ENCODE measurements around the gene OR2V1. TPM values are rescaled to one million over a fixed set of nuclear protein-coding genes. Genes with fewer than 3 reads are reported as not detected.
"Not testable (repeated sequence)": the region's sequence is repeated elsewhere in the genome, so short reads cannot be mapped to it uniquely, and the experiment has no call there.

The OR2V1 gene
- total RNA-seq, 1 experiment from 2014 or later, result not detected

DNA sequence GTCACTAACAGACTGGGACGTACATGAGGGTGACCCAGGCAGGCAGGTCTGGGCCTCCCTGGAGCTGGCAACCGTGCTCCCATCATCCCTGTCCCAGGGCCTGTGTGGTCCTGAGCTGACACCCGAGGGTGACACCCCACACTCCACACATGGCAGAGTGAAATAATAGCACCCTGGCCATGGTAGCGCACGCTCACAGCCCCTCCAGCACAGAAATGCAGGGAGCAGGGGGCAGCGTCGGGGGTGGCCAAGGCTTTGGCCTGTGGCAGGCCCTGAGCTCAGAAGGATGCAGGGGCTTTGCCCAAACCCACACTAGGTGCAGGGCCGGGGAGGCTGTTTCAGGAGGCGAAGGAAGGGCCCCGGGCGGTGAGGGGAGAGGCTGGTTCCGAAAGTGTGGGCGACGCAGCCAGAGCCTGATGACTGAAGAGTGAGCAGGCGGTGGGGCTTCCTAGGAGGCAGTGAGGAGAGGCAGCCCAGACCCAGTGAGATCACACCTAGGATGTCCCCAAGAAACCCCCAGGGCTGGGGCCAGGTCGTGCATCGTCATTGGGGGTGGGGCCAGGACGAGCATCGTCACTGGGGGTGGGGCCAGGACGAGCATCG is 29.3 kb upstream of the OR2V1 start:
- peak; percentile 74 for DNase-seq (ENCODE audit: low spot score)

DNA sequence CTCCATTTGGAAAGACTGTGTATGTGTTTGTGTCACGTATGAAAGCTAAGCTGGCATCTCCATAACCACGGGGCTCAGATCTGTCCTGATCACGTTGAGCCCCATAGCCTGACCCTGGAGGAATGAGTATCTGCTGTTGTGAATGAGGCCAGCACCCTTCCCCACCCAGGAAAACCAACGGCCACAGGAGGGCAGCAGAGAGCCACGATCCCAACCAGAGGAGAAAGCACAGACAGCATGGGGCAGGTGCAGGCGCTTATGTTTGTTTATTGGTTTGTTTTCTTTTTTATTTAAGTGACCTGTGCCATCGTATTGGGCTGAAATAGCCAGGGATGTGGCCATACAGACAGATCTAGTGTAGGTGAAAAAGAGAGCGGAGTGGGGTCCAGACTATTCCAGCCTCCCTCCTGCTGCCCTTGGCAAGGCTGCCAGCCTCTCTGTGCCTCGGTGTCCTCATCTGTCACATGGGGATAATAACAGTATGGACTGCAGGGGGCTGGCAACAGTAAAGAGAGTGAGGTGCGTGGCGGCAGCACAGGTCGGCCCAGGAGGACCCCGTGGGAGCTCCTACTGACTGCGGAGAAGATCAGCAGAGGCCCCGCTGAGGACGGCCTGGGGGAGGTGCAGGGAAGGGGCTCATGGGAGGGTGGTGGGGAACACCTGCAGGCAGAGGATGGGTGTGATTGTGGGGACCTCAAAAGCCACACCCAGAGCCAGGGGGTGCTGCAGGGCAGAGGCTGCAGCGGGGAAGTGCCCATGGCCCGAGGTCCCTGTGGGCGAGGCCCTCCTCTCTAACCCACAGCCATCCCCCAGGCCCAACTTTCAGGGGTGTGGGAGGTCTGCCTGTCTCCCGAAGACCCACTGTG is 28.6 kb upstream of the OR2V1 start:
- peak; percentile 87 for DNase-seq (ENCODE audit: low spot score)

DNA sequence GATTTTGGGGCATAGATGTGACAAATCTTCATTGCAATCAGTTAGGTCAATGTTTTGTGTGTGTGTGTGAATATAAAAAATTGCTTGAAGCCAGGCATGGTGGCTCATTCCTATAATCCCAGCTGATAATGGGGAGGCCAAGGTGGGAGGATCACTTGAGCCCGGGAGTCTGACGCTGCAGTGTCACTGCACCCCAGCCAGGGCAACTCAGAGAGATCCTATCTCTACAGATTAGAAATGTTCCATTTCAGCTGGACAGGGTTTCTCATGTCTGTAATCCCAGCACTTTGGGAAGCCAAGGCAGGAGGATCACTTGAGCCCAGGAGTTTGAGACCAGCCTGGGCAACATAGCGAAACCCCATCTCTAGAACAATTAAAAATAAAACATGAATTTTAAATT is 27.9 kb upstream of the OR2V1 start:
- DNase-seq (ENCODE audit: low spot score), result no peak

DNA sequence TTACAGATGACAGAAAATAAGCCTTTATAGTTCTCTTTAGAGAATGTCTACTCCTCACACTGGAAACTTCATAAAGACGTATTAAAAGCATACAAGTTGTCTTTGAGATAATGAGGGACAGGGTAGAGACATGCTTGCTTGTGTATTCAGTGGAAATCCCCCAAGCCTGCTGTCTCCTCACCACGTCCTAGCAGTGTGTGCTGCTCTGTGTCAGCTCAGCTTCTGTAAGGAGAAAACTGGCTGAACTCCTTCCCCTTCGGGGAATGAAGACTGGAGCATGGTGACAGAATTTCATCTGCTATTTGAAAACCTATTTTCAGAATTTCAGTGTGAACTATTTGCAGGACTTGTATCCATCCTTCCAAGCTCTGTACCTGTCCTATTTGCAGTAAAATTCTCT is 25.8 kb upstream of the OR2V1 start:
- no peak for DNase-seq (ENCODE audit: low spot score)

DNA sequence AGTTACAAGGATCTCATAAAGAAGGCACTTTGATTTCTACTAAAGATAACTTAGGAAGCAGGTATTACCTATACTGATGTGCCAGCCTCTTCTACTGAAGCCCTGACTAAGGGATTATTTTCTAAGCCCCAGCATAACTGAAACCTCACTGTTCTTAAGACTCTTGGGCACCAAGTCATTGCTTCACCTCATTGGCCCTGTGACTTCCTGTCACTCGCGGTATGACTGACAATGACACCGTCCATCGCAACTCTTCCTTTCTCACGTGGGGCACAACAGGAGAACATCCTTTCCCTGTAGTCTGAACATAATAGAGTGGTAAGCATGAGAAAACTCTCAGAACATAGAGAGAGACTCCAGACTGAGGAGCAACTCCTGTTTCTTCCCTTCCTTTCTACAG is 22.8 kb upstream of the OR2V1 start:
- DNase-seq (ENCODE audit: low spot score), result no peak

DNA sequence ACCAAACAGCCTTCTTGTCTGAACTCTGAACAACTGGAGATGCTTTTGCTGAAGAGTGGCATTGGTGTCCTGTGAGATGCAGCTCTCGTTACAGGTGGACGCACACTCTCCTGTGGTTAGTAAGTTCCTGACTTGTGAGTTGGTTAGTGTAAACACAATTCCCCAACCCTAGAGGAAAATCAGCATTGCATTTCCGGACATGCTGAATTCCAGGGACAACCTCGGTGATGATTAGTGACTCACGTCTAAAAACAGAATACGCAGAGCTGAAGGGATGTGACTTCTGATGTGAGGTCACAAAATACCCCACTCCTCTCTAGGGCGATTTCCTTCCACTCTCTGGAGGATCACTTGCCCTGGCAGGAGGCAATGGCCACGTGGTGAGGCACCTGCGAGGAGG is 21.4 kb upstream of the OR2V1 start:
- peak; percentile 83 for DNase-seq (ENCODE audit: low spot score)

DNA sequence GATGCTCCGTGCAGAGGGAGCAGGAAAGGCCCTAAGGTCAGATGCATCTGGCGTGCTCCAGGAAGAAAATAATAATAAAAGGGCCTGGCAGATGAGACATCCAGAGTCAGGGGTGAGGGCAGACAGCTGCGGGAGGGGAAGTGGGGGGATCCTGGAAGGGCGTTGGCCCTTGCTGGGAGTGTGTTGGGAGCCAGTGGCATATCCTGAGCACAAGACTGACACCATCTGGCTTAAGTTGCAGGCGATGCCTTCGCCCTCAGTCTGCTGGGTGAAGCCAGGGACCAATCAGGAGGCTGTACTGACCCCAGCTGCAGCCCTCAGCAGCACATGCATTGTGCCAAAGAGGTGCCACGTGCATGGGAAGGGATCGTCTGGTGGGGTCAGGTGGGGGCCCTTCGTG is 20.2 kb upstream of the OR2V1 start:
- no peak for DNase-seq (ENCODE audit: low spot score)

DNA sequence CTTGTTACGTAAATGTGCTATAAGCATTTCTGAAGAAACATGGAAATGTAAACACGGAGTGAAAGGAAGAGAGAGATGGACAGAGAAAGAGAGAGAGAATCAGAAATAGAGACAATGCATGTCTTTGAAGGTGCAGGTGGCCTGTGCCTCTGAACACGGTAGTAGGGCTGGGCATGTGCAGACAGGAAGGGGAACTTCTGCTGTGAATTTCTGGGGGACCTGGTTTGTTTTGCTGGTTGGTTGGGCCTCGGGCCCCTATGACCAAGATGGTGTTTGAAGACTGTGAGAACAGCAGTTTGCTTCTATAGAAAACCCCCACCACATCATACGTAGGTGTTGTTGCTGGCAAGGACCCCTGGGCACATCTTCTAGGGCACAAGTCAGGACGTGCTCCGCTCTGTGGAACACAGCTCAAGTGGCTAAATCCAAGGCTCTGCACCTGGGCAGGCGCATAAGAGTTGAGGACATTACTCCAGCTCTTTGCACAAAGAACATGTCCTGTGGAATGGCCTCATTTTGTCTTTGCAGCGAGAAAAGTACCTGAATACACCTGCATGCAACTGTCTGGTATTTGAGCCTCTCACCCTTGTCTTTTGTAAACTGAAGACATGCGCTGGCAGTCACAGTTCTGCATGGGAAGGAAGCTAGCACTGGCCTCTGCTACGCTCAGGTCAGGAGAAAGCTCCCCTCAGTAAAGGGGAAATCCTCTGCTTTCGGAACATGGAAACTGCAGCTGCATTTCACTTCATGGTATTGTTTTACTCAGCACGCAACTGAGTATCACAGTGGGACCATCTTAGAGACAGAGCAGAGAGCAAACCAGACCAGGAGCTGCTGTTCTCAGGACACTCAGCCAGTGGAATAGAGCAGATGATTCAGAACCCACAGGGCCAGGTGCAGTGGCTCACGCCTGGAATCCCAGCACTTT is 19.1 kb upstream of the OR2V1 start:
- no peak for DNase-seq (ENCODE audit: low spot score)

DNA sequence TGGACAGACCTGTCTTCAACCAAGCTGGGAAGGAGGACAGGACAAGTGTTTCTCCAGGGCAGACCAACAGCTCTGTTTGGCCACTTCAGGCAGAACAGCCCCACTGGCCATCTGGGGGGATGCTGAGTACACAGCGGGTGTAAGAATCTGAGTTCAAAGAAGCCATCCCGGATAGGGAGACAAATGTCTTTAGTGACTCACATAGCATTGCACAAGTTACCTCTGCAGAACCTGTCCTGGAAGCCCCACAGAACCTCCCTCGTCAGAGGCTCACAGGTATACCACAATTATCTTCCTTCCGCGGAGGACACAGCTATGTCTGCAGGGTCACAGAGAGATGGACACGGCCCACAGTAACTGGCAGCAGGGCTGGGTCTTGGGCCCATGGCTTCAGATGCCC is 18.4 kb upstream of the OR2V1 start:
- no peak for DNase-seq (ENCODE audit: low spot score)

DNA sequence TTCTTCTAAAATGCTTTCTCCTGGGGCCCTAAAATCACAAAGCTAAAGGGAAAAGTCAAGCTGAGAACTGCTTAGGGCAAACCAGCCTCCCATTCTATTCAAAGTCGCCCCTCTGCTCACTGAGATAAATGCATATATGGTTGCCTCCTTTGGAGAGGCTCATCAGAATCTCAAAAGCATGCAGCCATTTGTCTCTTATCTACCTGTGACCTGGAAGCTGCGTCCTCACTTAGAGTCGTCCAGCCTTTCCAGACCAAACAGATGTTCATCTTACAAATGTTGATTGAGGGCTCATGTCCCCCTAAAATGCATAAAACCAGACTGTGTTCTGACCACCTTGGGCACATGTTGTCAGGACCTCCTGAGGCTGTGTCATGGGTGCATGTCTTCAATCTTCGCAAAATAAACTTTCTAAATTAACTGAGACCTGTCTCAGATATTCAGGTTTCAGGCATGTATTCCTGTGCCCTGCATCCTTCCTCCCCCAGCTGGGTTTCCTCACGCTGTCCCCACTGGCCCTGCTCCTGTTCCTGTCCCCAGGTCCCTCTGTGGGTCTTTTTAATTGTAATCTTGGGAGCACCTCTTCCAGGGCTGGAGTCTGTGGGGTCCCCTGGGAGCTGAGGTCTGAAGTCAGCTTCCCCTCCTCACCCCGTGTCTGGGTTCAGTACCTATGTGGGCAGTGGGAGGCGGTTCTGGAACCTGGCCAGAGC is 16.1 kb upstream of the OR2V1 start, which contains the start of gene OR2V2:
TSS of gene OR2V2 (plus strand) at position 660 of the 710 bp plus-strand sequence. CDS start 7,357 bp downstream, outside the sequence.
- DNase-seq (ENCODE audit: low spot score), result not testable (repeated sequence)

DNA sequence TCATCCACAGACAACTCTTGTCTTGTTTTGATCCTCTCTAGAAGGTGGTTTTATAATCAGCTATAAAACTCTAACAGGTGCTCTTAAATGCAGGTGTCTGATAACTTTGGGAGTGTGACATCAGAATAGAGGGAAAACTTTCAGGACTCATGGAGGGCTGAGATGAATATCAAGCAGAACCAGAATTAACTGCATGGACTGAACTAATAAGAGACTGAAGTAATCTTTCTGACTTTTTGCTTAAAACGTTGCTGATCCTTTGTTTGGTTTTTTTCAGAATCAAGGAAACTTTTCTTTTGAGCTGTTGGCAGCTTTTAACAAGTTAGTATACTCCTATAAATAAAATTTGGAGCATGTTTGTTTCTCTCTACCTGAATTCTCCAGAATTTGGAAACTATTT is 14.2 kb upstream of the OR2V1 start:
- DNase-seq (ENCODE audit: low spot score), result no peak

DNA sequence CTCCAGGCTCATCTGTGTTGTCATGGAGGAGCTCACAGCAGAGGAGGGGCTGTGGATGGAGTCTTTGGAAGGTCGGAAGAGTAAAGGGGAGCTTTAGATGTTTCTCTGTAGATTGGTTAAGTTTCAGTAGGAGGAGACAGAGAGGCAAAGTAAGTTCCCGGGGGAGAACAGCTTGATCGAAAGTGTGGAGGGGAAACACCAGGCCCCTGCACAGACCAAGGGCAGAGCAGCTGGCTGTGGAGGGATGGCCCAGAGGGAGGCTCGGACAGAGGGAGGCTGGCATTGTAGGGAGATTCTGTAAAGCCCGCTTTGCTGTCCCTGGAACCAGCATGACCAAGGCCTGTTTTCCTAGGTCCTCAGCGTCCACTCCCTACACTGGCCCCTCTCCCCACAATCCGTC is 11.1 kb upstream of the OR2V1 start:
- no peak for DNase-seq (ENCODE audit: low spot score)

DNA sequence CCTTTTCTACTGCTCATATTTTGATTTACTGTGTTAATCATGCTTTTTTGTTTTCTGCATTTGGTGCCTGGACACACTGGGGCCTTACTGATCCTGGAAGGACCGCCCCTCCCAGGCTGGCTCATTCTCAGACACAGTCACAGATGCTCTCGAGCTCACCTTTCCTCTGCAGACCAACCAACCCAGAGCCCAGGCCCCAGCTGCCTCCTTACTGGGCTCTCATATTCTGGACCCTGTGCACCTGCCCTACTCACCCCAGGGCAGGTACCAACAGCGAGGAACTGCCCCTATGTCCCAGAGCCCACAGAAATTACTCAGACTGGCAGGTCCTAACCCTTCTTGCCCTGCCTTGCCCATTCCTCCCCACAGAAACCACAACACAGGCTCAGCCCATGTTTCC is 9.8 kb upstream of the OR2V1 start:
- DNase-seq (ENCODE audit: low spot score), result no peak

DNA sequence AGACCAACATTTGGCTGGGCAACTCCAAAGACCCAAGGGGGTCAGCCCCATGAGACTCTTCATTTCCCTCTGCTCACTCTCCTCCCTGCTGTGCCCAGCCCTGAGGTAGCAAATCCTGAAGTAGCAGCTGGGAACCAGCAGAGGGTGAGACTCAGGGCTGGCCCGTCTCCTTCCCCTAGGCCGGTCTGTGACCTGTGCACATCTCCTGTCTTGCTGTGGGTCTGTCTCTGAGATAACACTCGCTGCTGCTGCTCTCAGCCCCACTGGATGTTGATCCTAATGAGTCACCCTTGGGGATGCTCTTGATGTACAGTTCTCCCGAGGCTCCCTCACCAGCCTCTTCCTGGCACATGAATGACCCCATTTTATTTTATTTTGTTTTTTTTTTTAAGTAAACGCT is 7.3 kb upstream of the OR2V1 start:
- DNase-seq (ENCODE audit: low spot score), result no peak

DNA sequence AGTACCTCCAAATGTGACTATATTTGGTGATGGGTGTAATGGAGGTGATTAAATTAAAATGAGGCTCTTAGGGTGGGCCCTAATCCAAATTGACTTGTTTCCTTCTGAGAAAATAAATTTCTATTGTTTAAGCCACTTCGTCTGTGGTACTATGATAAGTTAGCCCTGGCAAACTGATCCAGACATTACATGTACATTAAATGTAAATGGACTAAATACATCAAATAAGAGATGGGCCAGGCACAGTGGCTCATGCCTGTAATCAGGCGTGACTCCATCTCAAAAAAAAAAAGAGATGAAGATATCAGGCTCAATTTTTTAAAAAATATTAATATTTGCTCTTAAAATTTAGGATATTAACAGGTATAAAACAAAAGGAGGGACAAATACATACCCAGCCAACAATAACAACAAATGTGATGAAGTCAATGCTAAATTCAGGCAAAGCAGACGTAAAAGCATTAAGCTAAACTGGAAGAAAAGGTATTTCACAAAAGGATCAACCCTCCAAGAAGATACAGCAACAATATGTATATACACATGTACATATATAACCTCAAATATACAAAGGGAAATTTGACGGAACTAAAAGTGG is 5.5 kb upstream of the OR2V1 start:
- no peak for DNase-seq (ENCODE audit: low spot score)

DNA sequence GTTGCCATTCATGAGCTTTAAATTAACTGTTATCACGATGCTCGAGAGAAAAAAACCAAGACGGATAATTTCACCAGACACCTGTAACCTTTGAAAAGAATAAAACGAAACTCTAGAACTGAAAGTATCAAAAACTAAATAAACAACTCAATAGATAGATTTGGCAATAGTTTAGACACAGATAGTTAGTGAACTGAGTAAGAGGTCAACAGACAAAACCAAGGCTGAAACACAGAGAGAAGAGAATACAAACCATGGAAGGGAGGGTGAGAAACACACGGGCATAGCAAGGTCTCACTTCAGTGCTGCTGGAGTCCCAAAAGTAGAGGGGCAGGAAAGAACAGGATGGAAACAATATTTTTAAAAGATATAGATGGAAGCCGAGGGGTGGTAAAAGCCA is 3.3 kb upstream of the OR2V1 start:
- no peak for DNase-seq (ENCODE audit: low spot score)

DNA sequence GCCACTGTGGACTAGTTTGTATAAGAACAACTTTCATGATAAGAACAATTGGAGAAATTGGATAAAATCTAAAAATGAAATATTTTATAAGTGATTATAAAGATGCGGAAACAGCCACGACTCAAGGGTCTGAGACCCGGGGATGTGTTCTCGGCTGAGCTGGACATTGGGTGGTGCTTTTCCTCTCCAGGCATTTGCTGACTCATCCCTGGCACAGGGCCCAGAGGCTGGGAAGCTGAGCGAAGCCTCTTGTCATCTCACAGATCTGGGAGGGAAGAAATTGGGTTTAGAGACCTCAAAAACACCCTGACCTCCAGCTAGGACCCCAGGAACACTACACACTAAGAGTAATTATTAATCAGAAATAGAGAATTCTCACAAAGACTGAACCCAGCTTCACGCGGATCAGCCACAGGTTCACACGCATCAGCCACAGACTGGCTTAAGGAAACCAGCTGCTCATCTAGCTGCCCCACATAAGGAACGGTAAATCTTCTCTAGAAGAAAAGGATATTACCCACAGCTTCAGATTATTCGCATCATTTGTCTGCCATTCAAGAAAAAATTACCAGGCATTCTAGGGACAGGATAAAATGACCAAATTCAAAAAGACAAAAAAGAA is 2.8 kb upstream of the OR2V1 start:
- peak; percentile 63 for DNase-seq (ENCODE audit: low spot score)

DNA sequence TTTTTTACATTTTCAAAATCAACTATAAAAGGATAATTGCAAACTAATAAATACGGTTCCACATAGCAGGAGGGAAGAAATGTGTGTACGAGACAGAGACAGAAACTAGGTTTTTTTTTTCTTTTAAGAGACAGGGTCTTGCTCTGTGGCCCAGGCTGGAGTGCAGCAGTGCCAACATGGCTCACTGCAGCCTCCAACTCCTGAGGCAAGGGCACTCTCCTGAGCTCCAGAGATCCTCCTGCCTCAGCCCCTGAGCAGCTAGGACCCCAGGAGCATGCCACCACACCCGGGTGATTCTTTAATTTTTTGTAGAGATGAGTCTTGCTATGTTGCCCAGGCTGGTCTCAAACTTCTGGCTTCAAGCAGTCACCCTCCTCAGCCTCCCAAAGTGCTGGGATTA is 2.1 kb upstream of the OR2V1 start:
- no peak for DNase-seq (ENCODE audit: low spot score)

DNA sequence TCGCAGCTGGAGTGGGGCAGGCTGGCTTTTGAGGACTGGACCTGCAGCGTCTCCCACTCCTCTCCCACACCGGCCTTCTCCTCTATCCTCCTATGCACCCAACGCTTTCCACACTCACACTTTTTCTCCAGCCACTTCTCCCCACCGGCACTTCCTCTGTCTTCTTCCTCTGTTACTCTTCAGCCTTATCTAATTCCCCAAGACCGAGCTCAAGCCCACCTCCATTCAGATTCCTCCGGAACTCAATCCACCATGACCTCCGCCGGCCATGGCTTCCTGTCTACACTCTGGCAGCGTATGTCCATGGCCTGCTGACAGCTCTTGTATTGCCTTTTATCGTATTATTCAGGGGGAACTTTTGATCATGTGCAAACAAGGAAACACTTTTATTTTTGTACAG is 545 bp upstream of the OR2V1 start:
- no peak for DNase-seq (ENCODE audit: low spot score)

DNA sequence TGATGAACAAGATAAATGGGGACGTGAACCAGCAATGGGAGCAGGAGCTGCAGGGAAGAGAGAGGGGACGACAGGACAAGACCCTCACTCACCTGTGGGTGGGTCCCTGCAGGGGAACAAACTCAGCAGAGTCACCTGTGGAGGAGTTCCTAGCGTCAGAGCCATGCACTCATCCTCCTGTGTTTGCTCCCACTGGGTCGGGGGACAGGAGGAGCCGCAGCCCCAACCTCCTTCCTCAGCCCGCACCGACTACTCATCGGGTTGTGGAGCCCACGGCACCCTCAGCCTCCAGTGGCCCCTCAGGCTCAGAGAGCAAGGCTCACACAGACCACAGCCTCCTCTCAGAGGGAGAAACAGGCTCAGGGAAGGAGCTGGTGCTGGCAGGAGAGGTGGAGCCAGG is 888 bp downstream of the OR2V1 start:
- DNase-seq (ENCODE audit: low spot score), result not testable (repeated sequence)

DNA sequence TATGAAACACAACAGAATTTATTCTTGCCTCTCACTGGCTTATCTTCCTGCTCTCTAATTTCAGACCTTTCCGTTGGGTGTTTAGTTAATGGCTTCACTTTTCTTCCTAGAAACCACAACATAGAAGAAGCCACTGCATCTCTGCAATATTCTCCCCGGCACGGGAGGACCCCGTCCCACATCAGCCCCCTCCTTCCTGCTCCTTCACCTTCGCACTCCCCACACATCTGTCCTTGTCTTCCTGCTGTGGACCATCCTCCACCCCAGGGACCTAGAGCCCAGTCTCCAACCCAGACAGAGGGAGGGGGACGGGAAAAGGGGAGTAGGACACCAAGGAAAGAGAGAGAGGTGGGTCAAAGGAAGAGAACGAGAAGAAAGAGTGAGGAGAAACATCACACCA is 1.4 kb downstream of the OR2V1 start:
- DNase-seq (ENCODE audit: low spot score), result no peak
